GM19193 (cell line): ENCODE results near the gene CPNE9.

Experiments
- POLR2A ChIP-seq: IDR thresholded peaks from 4 replicates; pipeline ENCODE4 v1.6.1; 2011; ENCODE audit not compliant: insufficient read depth, insufficient read length; ENCODE audit errors: extremely low read depth

The CPNE9 gene, protein sequence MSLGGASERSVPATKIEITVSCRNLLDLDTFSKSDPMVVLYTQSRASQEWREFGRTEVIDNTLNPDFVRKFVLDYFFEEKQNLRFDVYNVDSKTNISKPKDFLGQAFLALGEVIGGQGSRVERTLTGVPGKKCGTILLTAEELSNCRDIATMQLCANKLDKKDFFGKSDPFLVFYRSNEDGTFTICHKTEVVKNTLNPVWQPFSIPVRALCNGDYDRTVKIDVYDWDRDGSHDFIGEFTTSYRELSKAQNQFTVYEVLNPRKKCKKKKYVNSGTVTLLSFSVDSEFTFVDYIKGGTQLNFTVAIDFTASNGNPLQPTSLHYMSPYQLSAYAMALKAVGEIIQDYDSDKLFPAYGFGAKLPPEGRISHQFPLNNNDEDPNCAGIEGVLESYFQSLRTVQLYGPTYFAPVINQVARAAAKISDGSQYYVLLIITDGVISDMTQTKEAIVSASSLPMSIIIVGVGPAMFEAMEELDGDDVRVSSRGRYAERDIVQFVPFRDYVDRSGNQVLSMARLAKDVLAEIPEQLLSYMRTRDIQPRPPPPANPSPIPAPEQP

DNA sequence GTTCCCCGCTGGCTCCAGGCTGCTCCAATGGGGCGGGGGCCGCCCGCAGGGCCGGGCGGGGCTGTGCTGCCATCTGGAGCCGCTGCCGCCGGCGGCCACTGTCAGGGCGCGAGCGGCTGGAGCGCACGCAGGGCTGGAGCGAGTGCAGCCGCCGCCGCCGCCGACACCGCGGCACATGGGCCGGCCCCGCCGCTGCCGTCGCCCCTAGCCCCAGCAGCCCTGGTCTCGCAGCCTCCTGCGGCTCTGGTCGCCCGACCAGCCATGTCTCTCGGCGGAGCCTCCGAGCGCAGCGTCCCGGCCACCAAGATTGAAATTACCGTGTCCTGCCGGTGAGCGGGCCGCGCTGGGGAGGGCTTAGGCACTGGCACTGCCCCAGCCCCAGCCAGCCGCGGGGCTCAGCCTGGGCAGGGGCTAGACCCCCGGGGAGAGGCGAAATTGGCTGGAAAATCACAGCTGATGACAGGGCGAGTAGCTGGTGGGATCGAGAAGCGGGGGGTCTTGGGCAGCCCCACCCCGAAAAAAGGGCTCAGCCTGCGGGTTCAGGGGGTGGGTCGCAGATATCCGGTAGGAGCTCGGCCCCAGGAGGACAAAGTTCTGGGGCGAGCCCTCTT lies at the start of gene CPNE9:
Gene CPNE9, plus strand, starts transcription at position 98 of the 611 bp plus-strand sequence. Its CDS starts 164 bp downstream, at position 262.
- TF ChIP-seq POLR2A, result no peak

DNA sequence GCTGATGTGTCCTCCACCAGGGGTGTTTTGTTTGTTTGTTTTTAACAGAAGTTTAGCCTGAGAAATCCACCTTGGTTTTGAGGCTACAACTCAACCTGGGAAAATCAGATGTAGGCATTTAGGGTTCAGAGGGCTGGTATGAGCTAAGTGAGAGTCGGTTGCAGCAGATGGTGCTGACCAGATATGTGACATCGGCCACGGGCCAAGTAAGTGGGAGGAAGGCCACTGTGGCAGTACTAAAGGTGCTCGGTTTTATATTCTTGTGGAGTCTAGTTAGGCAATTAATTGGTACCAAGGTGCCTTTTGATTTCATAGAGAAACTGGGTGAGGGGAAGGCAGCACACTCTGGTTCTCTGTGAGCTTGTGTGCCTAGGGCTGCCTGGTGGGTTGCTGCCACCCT lies 43.8 kb upstream of the CPNE9 start:
- no peak for TF ChIP-seq POLR2A

DNA sequence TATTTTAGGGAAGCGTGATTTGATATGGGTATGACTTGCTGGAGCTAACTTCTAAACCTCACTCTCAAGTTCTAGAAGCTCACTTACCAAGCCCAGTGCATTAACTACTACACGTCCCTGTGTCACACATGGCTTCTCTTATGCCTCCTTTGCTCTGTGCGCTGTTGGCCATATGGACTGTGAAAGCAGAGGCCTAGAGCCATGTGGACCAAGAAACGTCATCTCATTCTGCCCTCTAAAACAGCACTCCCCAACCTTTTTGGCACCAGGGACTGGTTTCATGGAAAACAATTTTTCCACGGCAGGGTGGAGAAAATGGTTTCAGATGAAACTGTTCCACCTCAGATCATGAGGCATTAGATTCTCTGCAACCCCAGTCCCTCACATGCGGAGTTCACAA lies 42.7 kb upstream of the CPNE9 start:
- no peak for TF ChIP-seq POLR2A

DNA sequence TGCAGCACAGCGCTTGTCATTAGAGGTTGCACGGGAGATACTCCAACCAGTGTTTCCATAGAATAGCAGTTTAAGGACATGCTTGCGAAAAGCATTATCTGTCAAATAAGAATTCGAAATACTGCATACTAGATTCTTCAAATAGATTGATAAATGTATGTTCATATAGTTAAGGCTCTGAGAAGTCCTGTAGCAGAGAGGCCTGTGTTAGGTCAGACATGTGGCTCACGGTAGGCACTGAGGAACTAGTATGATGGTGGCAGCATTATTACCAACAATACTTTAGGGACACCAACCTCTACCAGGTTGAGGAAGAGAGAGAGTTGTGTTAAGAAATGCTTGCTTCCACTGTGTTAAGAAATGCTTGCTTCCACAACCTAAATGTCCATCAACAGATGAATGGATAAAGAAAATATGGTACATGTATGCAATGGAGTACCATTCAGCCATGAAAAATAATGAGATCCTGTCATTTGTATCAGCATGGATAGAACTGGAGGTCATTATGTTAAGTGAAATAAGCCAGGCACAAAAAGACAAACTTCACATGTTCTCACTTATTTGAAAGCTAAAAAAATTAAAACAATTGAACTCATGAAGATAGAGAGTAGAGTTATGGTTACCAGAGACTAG lies 39.4 kb upstream of the CPNE9 start:
- no peak for TF ChIP-seq POLR2A

DNA sequence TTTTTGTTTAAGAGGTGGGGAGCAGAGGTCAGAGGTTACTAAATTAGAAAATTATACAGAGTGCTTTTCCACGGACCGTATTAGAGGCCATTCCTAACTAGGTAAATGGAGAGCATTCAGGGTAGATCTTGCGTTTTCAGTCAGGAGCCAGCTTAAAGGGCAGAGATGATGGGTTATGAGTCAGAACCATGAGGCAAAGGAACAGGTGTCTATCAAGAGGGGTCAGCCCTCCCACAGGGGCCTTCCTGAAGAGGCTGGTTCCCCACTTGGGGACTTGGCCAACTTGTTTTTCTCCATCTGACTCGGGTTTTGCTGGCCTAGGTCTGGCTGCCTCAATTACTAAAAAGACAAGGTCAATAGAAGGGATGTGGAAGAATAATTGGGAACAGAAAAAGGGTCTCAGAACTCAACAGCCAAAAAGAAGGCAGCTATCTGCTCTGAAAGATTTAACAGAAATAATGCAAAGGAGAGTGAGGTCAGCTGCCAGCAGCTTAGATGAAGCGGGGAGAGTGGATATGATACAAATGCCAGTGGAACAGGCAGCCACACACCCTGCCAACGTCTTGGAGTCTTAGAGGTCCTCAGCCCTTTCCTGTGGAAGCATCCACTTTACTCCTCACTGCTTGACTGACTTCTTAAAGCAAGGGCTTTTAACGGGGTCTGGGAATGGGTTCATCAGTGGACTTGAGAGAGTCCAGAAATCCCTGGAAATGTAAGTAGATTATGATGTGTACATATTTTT lies 36.8 kb upstream of the CPNE9 start:
- TF ChIP-seq POLR2A, result no peak

DNA sequence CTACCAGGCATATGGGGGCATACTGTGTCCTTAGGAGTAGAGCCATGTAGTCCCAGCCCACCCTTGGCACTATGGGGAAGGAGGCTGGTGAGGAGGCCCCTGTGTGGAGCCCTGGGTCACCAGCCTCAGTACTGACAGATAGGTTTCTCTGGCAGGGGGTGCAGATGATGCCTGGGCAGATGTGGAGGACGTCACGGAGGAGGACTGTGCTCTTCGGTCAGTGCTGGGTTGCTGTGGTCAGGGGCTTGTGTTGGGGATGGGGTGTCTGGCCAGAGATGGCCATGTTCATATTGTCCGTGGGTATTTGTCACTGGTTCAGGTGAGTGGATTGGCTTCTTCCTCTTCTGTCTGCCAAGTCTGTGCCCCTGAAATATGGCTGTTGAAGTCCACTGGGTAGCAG lies 34.4 kb upstream of the CPNE9 start:
- TF ChIP-seq POLR2A, result no peak

DNA sequence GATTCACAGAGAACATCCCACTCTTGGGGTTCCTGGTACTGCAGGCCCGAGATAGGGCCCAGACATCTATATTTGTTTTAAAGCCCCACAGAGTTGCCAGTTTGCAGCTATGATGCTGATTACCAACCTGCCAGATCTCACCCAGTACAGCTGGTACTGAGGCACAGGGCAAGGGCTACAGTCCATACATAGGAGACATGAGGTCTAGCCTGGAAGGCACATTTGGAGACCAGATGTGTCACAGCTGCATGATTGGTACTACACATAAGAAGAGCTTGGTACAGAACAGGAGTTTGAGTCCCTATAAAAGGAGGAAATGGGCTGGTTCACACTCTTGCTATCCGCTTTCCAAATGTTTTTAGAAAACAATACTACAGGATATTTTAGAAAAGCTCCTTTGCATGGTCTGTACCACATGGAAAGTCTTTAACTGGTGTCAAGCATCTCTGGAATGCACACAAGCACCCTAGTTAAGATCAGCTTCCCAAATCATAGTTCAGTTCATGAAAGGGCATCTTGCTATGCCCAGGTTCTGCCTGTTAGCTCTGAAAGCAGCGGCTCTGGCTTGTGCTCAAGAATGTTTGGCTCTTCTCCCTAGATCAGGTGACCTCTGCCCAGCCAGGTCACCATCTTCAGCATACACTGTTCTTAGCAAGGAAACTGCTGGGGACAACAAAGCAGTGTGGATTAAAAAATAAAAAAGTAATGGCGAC lies 33.8 kb upstream of the CPNE9 start:
- no peak for TF ChIP-seq POLR2A

DNA sequence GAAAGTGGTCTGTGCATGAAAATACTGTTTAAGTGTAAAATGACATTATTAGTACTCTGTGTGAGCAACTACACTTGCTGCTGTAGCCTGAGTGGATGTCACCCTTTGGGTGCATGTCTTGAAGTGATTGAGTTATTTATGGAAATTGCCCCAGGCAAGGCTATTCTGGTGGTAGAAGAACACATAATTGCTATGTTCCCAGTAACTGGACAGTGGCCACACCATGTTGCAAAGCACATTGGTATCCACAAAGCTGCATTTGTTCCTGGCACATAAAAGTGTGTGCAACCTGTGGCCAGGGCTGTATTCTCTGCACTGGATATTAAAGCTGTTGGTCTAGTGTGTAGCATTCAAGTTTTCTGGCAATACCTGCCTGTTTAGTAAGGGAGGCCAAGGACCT lies 30.6 kb upstream of the CPNE9 start:
- TF ChIP-seq POLR2A, result no peak

DNA sequence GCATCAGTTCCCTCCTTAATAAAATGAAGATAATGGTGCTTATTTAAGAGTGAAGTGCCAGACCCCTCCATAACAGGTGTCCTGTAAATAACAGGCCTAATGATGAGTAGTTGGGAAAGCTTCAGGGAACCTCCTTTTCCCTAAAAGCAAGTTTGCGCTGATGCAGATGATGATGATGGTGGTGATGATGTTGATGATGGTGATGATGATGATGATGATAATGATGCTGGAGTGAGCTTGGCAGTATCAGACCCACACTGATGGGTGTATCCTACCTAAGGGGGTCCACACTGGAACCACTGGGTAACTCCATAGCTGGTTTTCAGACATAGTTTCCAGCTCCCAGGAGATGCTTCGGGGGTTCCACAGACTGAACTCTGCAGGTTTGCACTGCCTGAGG lies 29.9 kb upstream of the CPNE9 start:
- no peak for TF ChIP-seq POLR2A

DNA sequence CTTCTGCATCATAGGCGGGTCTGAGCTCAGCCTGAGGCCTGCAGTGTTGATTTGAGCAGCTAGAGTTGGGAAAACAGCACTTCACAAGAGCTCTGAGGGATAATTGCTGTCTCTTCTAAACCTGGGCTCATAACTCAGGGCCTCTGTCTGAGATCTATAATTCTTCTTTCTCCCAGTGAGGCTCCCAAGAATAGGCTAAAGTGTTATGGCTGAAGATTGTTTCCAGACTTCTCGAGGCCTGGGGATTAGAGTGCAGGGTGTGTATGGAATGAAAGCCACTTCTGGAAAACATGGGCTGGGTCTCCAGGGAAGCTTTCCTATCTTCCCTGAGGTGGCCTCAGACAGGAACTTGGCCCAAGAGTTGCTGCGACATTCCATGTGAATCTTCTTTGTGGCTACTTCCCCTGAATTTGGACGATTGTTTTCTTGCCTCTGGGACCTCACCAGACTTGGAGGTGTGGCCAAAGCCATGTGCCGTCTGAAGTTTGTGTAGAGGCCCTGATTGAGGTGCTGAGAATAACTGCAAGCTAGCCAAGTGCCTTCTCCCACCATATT lies 27.8 kb upstream of the CPNE9 start:
- no peak for TF ChIP-seq POLR2A

DNA sequence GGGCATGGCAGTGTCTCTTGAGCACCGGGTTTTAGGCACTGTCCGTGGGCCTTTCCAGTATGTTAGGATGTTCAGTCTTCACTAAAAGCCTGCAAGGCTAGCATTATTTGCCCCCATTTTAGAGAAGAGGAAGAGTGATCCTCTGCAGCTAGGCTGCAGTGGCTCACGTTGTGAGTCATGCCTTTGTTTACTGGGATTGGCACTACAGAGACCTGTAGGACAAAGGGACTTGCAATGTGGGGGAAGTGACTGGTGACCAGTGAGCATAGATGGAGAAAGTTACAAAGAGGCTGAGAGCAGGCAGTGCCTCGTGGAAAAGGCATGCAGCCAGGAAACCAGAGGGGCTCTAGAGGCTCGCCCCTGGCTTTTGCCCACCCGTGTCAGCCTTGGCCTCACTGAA lies 26.8 kb upstream of the CPNE9 start:
- TF ChIP-seq POLR2A, result no peak

DNA sequence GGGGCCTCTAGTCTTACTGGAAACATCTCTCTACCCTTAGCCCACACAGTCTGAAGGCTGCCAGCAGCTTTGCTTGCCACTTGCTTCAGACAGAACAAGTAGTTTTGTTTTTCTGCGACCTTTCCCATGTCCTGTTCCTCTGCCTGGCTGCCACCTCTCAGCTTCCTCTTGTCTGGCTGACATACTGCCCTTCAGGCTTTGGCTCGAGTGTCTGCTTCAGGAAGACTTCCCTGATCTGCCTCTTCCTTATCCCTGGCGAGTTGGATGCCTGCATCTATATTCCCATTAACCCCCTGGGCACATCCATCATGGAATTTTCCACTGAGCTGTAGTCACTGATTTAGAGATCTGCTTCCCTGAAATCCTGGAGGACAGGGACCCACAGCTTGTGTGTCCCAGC lies 25.1 kb upstream of the CPNE9 start:
- TF ChIP-seq POLR2A, result no peak

DNA sequence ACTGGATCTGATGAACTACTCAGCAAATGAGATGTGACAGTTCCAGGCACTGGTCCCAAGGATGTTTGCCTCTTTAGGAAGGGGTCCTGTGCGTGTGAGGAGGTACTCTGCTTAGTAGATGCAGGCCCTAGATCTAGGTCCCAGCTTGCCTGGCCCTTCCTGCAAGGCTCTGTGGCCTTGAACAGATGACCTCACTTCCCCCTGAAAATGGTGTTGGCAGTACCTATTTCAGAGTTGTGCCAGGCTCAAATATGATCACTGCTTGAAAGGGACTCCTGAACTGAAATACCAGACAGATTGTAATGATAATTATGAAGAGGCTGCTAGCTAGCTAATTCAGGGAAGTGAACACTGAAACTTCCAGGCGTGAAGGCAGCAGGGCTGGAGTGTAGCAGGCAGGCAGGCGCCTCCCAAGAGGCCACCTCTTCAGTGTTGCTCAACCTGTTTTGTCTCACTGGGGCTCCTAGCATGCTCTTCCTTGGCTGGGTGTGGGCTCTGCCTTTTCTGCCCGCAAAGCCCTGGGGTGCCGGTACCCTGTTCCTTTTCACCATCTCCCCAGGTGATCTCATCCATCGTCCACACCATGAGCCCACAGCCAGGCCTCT lies 24.1 kb upstream of the CPNE9 start:
- TF ChIP-seq POLR2A, result no peak
